Stomach (tissue), 9 donors: ENCODE results near the gene AGFG1. TPM values are rescaled to one million over a fixed set of nuclear protein-coding genes. Genes with fewer than 3 reads are reported as not detected.
A peak's percentile ranks its signal among the peaks of the same experiment; 100 is the strongest.

Source experiments
- DNase-seq, 2 donors: peaks; one replicate each; pipeline versions ENCODE4 v3.0.0 to v3.0.0-alpha.2; 2013 to 2019
- H3K27ac ChIP-seq, 5 donors: fragments of 200-600 bp in 4 of 5; sonication (generic) in 4 of 5; one replicate each; pipeline ENCODE4 v1.5.1; 2013 to 2019; ENCODE audit warnings: mild to moderate bottlenecking in 1 of 5, moderate library complexity in 1 of 5
- H3K27me3 ChIP-seq, 3 donors: fragments of 200-600 bp; sonication (generic); one replicate each; pipeline ENCODE4 v1.5.1; 2017 to 2019; ENCODE audit warnings: mixed run types in 1 of 3
- H3K36me3 ChIP-seq, 4 donors: fragments of 200-600 bp; sonication (generic); 1 replicate in 3 of 4; 2 replicates in 1 of 4; pipeline ENCODE4 v1.5.1; 2016 to 2019
- H3K4me1 ChIP-seq, 4 donors: fragments of 200-600 bp; sonication (generic); one replicate each; pipeline ENCODE4 v1.5.1; 2016 to 2019
- H3K4me3 ChIP-seq, 4 donors: fragments of 200-600 bp; sonication (generic) in 3 of 4; one replicate each; pipeline ENCODE4 v1.5.1; 2016 to 2019; ENCODE audit warnings: mild to moderate bottlenecking in 1 of 4
- H3K9me3 ChIP-seq, 4 donors: fragments of 200-600 bp; sonication (generic); one replicate each; pipeline ENCODE4 v1.5.1; 2016 to 2019
- EP300 ChIP-seq: sonication (generic); formaldehyde crosslinking; IDR thresholded peaks from one replicate; pipeline ENCODE4 v1.6.1; 2017; ENCODE audit warnings: antibody characterized with exemption
- POLR2A ChIP-seq, 4 donors: fragments of 450-650 bp; IDR thresholded peaks; one replicate each; pipeline ENCODE4 v1.6.1; 2016; ENCODE audit warnings: antibody characterized with exemption in 4 of 4, control low read depth in 2 of 4, mild to moderate bottlenecking in 1 of 4, moderate library complexity in 1 of 4
- POLR2AphosphoS5 ChIP-seq, 3 donors: sonication (generic); formaldehyde crosslinking; IDR thresholded peaks; one replicate each; pipeline ENCODE4 v1.6.1; 2016; ENCODE audit warnings: antibody characterized with exemption in 3 of 3
- WGBS, 5 donors: extraction: QIAGEN DNeasy Blood & Tissue Kit in 3 of 5; methylation state at CpG; one replicate each; pipeline versions ENCODE4 v1.1.5 to v1.1.7; 2013 to 2018; 5-methylcytosine and 5-hydroxymethylcytosine counted together
- intact Hi-C: fragments of 100-400 bp; cut with DNase I; formaldehyde crosslinking; loops from one replicate; pipeline ENCODE4 v1.15.1; 2023; ENCODE audit warnings: low total_unique reads
- polyA plus RNA-seq, 3 donors: library from polyadenylated mRNA; stranded (reverse); fragments of 200-250 nt; gene quantifications; one replicate each; pipeline ENCODE4 v1.2.3, GENCODE V29; 2013
- total RNA-seq, 5 donors: library from RNA; depleted of rRNA; stranded (reverse); fragments of >200 nt; gene quantifications; one replicate each; pipeline versions ENCODE4 v1.1.0 to v1.2.3, GENCODE V29; 2014 to 2016
- TF ChIP-seq, protein P1 (sequence below), 7 experiments: fragments of 450-650 bp in 4 of 7; fragments of 200-600 bp in 3 of 7; sonication (generic) in 3 of 7; IDR thresholded peaks; one replicate each; pipeline ENCODE4 v1.5.1; 2016 to 2019; ENCODE audit warnings: antibody characterized with exemption in 7 of 7, control low read depth in 2 of 7, mild to moderate bottlenecking in 1 of 7
- donor health status: healthy with polysubstance abuse.
- donor health status: Bipolar disorder and iron deficiency.
- donor health status: healthy.

The AGFG1 gene
- total and polyA plus RNA-seq, 8 donors, result 16.1 to 119 (median 35.7) TPM

DNA sequence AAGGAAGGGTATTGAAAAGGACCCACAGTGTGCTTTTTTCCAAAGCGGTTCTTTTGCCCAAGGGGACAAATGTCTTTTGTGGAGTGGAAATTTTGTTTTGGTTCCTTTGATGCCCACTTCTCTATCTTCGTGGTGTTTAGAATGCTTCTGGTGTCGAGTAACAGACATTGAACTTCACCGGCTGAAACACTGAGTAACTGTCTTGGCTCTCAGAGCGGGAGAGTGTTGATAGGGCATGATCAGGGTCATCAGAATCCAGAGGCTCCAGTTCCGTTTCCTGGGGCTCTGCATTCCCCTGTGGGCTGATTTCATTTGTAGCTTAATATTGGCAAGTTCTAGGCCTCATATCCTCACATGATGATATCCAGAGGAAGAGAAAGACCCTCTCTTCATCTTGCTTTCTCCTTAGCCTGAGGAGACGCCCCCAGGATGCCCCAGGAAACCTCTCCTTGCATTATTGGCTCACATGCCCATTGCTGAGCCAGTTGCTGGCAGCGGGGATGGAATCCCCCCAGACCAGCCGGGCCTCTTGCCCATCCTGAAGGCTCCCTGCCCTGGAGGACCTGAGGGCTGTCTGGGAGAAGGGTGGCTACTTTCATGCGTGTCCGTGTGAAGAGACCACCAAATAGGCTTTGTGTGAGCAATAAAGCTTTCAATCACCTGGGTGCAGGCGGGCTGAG is 27.9 kb upstream of the AGFG1 start:
- WGBS, 5 donors, result 76 to 87% (median 80%) methylated on average over 12 of the region's 12 CpGs
- Histone ChIP-seq H3K27me3 (no peaks in the 10 kb centered on the region), H3K4me3 (no peak overlapping the region), H3K9me3 (no peaks in the 10 kb centered on the region), H3K36me3 (no peaks in the 10 kb centered on the region), H3K4me1 (no peaks in the 10 kb centered on the region), H3K27ac (no peak overlapping the region)
- TF ChIP-seq, protein P1, sequence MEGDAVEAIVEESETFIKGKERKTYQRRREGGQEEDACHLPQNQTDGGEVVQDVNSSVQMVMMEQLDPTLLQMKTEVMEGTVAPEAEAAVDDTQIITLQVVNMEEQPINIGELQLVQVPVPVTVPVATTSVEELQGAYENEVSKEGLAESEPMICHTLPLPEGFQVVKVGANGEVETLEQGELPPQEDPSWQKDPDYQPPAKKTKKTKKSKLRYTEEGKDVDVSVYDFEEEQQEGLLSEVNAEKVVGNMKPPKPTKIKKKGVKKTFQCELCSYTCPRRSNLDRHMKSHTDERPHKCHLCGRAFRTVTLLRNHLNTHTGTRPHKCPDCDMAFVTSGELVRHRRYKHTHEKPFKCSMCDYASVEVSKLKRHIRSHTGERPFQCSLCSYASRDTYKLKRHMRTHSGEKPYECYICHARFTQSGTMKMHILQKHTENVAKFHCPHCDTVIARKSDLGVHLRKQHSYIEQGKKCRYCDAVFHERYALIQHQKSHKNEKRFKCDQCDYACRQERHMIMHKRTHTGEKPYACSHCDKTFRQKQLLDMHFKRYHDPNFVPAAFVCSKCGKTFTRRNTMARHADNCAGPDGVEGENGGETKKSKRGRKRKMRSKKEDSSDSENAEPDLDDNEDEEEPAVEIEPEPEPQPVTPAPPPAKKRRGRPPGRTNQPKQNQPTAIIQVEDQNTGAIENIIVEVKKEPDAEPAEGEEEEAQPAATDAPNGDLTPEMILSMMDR (IDR thresholded peaks at IDR 0.05), result no peak
- TF ChIP-seq POLR2A (IDR thresholded peaks at IDR 0.05) (no peak), POLR2AphosphoS5 (IDR thresholded peaks at IDR 0.05) (no peak), EP300 (no peak)
- no peak for DNase-seq
- intact Hi-C loops, result no loop called here

DNA sequence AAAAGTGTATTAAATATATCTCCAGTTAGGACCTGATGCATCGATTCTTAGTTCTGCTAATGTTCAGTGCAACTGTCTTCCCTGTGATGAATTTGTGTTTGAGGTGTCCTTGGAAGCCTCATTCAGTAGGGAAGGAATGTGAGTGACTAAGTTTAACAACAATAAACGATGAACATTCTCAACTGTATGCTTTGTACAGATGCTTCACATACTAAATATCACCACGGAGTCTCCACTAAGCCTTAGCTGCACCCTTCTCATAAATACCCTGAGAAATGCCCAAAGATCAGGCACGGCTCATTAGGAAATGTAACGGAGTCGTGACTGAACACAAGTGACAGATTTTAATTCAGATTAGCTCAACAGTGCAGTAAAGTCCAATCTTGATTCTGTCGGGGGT is 24.4 kb upstream of the AGFG1 start:
- no peak for DNase-seq
- Histone ChIP-seq H3K4me1 (peaks cover 8 to 25% (median 8%) of the 10 kb centered on the region in 4 donors), H3K27me3 (no peaks in the 10 kb centered on the region), H3K9me3 (no peaks in the 10 kb centered on the region), H3K36me3 (no peaks in the 10 kb centered on the region), H3K27ac (no peak overlapping the region), H3K4me3 (no peak overlapping the region)
- intact Hi-C loops, result no loop called here
- 70 to 81% (median 77%) methylated on average over 7 of the region's 7 CpGs for WGBS, 5 donors
- TF ChIP-seq EP300 (no peak), POLR2AphosphoS5 (IDR thresholded peaks at IDR 0.05) (no peak), POLR2A (IDR thresholded peaks at IDR 0.05) (no peak)
- TF ChIP-seq, protein P1 (IDR thresholded peaks at IDR 0.05), result no peak

DNA sequence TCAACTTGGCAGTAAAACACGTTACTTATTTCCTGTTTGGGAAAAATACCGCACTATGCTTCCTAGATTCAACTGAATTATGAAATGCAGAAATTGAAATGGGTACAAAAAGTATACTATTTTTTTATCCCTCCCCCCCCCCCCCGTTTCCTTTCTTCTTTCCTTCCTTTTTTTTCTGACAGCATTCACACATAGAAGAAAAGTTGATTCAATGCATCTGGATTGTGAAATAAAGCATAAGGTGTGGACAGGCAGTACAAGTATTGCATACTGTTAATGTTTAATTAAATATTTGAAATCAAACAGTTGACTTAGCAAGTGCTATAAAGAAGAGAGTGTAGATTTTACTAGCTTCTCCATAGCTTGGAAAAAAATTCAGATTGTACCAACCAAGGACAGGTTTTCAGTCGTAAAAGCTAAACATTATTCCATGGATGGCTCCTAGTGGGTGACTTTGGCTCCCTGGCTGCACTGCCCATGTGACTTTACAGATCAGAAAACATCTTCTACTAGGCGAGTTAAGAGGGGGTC is 21.6 kb upstream of the AGFG1 start:
- H3K27ac ChIP-seq, result peak overlapping the region; percentile 63 to 82 (median 67)
- TF ChIP-seq EP300, result no peak
- TF ChIP-seq, protein P1 (IDR thresholded peaks at IDR 0.05), result no peak
- TF ChIP-seq POLR2AphosphoS5 (IDR thresholded peaks at IDR 0.05), result no peak
- TF ChIP-seq POLR2A (IDR thresholded peaks at IDR 0.05), result no peak
- no peak overlapping the region for H3K4me3 ChIP-seq
- WGBS, 5 donors, result 15 to 25% (median 24%) methylated on average over 5 of the region's 5 CpGs
- intact Hi-C loops, result no loop called here
- no peak for DNase-seq
- H3K9me3 ChIP-seq, result no peaks in the 10 kb centered on the region
- H3K4me1 ChIP-seq, result peaks cover 8 to 25% (median 8%) of the 10 kb centered on the region in 4 donors
- no peaks in the 10 kb centered on the region for H3K36me3 ChIP-seq
- H3K27me3 ChIP-seq, result no peaks in the 10 kb centered on the region

DNA sequence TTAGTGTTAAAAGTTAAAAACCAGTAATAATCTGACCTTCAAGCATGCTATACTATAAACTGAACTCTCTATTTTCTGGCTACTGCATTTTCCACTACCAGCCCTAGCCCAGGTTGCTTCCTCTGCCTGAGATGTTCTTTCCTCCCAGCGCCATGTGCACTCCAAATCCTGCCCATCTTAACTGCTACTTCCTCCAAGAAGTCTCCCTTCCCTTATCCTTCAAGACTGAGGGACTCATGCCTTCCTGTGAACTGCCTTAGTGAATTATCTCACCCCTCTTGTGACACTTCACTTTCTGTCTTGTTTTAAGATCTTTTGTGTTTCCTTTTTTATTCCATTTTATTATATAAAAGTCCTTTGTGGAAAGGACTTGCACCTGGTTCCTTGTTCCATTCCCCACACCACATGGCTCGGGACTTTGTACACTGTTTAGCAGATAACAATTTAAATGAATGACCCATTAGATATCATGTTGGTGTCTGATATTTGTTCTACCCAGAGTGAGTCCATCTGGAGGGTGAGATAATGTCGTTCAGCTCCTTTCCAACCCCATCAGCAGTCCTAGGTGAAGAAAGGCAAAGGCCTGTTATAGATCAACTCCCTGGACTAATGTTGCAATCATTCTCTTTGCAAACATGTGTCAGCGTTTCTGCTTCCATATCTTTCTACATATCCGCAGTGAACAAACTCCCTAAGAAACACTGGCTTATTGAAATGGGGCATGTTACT is 20.9 kb upstream of the AGFG1 start:
- Histone ChIP-seq H3K27me3 (no peaks in the 10 kb centered on the region), H3K9me3 (no peaks in the 10 kb centered on the region), H3K4me3 (no peak overlapping the region), H3K27ac (peak overlapping the region; percentile 63 to 82 (median 70)), H3K4me1 (peaks cover 8 to 25% (median 8%) of the 10 kb centered on the region in 4 donors), H3K36me3 (no peaks in the 10 kb centered on the region)
- peak in 1 of 2 donors; percentile 71 for DNase-seq
- TF ChIP-seq POLR2AphosphoS5 (IDR thresholded peaks at IDR 0.05) (peak in 2 of 3 donors; percentile 59 to 63), EP300 (no peak)
- intact Hi-C loops, result no loop called here
- 28 to 37% (median 32%) methylated on average over 5 of the region's 5 CpGs for WGBS, 5 donors
